IMR-90 (cell line): ENCODE results near the gene ASPN. TPM values are rescaled to one million over a fixed set of nuclear protein-coding genes. Genes with fewer than 3 reads are reported as not detected.

Experiments
- ATAC-seq: fragments of 200-7000 bp; cut with Tn5 transposase; 2 replicates; pipeline ENCODE4 v1.9.1; 2020; ENCODE audit warnings: low read depth, mild to moderate bottlenecking, moderate library complexity
- BruUV-seq: library from RNA; stranded (reverse); fragments of 400-500 nt; replicated peaks from 2 replicates; lab custom pipeline; 2021; lab: Mats Ljungman, UMichigan
- CTCF ChIA-PET: fragments of 300-600 bp; formaldehyde crosslinking; extraction: SDS; loops from one replicate; lab custom pipeline; 2021; ENCODE audit warnings: antibody characterized with exemption; lab: Yijun Ruan, JAX
- POLR2A ChIA-PET: fragments of 300-600 bp; sonication (Branson Sonifier 250); formaldehyde crosslinking; loops from one replicate; lab custom pipeline; 2022; ENCODE audit warnings: antibody characterized with exemption; ENCODE audit not compliant: unreplicated experiment; lab: Charles Lee
- DNase-seq: peaks from one replicate; pipeline ENCODE4 v3.0.0; 2013
- H2AFZ ChIP-seq: replicated peaks from 2 replicates; pipeline ENCODE3; 2013; ENCODE audit warnings: low read length, mild to moderate bottlenecking; ENCODE audit not compliant: poor library complexity
- H2AK5ac ChIP-seq: 2 replicates; pipeline ENCODE4 v1.6.1; 2013; ENCODE audit warnings: low read depth, low read length, inconsistent platforms
- H2AK9ac ChIP-seq: replicated peaks from 2 replicates; pipeline ENCODE3; 2013; ENCODE audit warnings: mild to moderate bottlenecking, low read depth, low read length, moderate library complexity; ENCODE audit not compliant: poor library complexity
- H2BK120ac ChIP-seq: 2 replicates; pipeline ENCODE4 v1.6.1; 2013; ENCODE audit warnings: low read depth, low read length, inconsistent platforms
- H2BK15ac ChIP-seq: 3 replicates; pipeline ENCODE4 v1.6.1; 2013; ENCODE audit warnings: low read depth, low read length, inconsistent platforms
- H2BK20ac ChIP-seq: 2 replicates; pipeline ENCODE4 v1.6.1; 2013; ENCODE audit warnings: low read depth, mild to moderate bottlenecking, inconsistent platforms, low read length, moderate library complexity
- H2BK5ac ChIP-seq: 2 replicates; pipeline ENCODE4 v1.6.1; 2013; ENCODE audit warnings: mild to moderate bottlenecking, low read depth, low read length, inconsistent platforms; ENCODE audit not compliant: poor library complexity, severe bottlenecking
- H3K14ac ChIP-seq: replicated peaks from 2 replicates; pipeline ENCODE4 v1.6.1; 2013; ENCODE audit warnings: low read depth, low read length, inconsistent platforms
- H3K18ac ChIP-seq: 2 replicates; pipeline ENCODE4 v1.6.1; 2013; ENCODE audit warnings: low read depth, low read length, control low read depth
- H3K23ac ChIP-seq: 2 replicates; pipeline ENCODE4 v1.6.1; 2013; ENCODE audit warnings: low read depth, low read length, inconsistent platforms
- H3K27ac ChIP-seq: 2 replicates; pipeline ENCODE4 v1.5.1; 2013; ENCODE audit warnings: mild to moderate bottlenecking, control low read depth, low read length; ENCODE audit not compliant: insufficient read depth
- H3K27me3 ChIP-seq: 2 replicates; pipeline ENCODE4 v1.6.1; 2013; ENCODE audit warnings: low read length; ENCODE audit not compliant: control insufficient read depth, insufficient read depth
- H3K36me3 ChIP-seq: 2 replicates; pipeline ENCODE4 v1.6.1; 2013; ENCODE audit warnings: low read length, mixed read lengths; ENCODE audit not compliant: control insufficient read depth, insufficient read depth
- H3K4ac ChIP-seq: 2 replicates; pipeline ENCODE4 v1.6.1; 2013; ENCODE audit warnings: low read depth, low read length, inconsistent platforms
- H3K4me1 ChIP-seq: 2 replicates; pipeline ENCODE4 v1.6.1; 2013; ENCODE audit warnings: low read length, mixed read lengths; ENCODE audit not compliant: control insufficient read depth, insufficient read depth
- H3K4me2 ChIP-seq: 2 replicates; pipeline ENCODE4 v1.6.1; 2013; ENCODE audit warnings: low read depth, mild to moderate bottlenecking, control low read depth, low read length, moderate library complexity
- H3K4me3 ChIP-seq: 2 replicates; pipeline ENCODE4 v1.5.1; 2013; ENCODE audit warnings: low read depth, mild to moderate bottlenecking, control low read depth, low read length, moderate library complexity; ENCODE audit not compliant: insufficient read depth
- H3K56ac ChIP-seq: 2 replicates; pipeline ENCODE4 v1.6.1; 2013; ENCODE audit warnings: low read length, inconsistent platforms; ENCODE audit not compliant: insufficient read depth; ENCODE audit errors: extremely low read depth
- H3K79me1 ChIP-seq, 2 experiments: 2 replicates each; pipeline ENCODE4 v1.6.1; 2013; ENCODE audit warnings: low read length in 2 of 2, inconsistent platforms in 1 of 2, low read depth in 1 of 2
- H3K9ac ChIP-seq: 2 replicates; pipeline ENCODE4 v1.6.1; 2013; ENCODE audit warnings: low read depth, low read length, control low read depth
- H3K9me1 ChIP-seq: 2 replicates; pipeline ENCODE4 v1.6.1; 2013; ENCODE audit warnings: low read length, inconsistent platforms; ENCODE audit not compliant: insufficient read depth
- H3K9me3 ChIP-seq: 2 replicates; pipeline ENCODE4 v1.6.1; 2013; ENCODE audit warnings: low read length; ENCODE audit not compliant: control insufficient read depth, insufficient read depth
- H4K20me1 ChIP-seq: 2 replicates; pipeline ENCODE4 v1.6.1; 2013; ENCODE audit warnings: low read length, inconsistent platforms; ENCODE audit not compliant: insufficient read depth
- H4K5ac ChIP-seq: 2 replicates; pipeline ENCODE4 v1.6.1; 2013; ENCODE audit warnings: mild to moderate bottlenecking, low read depth, low read length, control low read depth
- H4K8ac ChIP-seq, 2 experiments: 2 replicates each; pipeline ENCODE4 v1.6.1; 2013; ENCODE audit warnings: low read depth in 2 of 2, low read length in 2 of 2, control low read depth in 1 of 2, inconsistent platforms in 1 of 2
- H4K91ac ChIP-seq: 2 replicates; pipeline ENCODE4 v1.6.1; 2013; ENCODE audit warnings: low read depth, low read length, inconsistent platforms; ENCODE audit not compliant: insufficient read depth
- MAFK ChIP-seq: IDR thresholded peaks from 2 replicates; pipeline ENCODE4 v1.6.1; 2012; ENCODE audit warnings: low read depth, low read length, improper control_type of control experiment
- WGBS, 2 experiments: methylation state at CpG; one replicate each; pipeline versions ENCODE4 v1.1.5 to v1.1.7; 2013; ENCODE audit warnings: missing lambda C conversion rate in 2 of 2; ENCODE audit not compliant: insufficient read length in 1 of 2; ENCODE audit errors: extremely low coverage in 2 of 2; 5-methylcytosine and 5-hydroxymethylcytosine counted together
- dilution Hi-C: fragments of 300-500 bp; cut with HindIII; formaldehyde crosslinking; loops from one replicate; pipeline ENCODE4 v1.14.3; 2018; ENCODE audit warnings: low sequenced_read_pairs; ENCODE audit not compliant: unreplicated experiment
- in situ Hi-C: fragments of 300-500 bp; cut with MboI; formaldehyde crosslinking; loops from 3 replicates; pipeline ENCODE4 v1.14.3; 2019; ENCODE audit warnings: low sequenced_read_pairs, inconsistent platforms, mixed read lengths
- intact Hi-C: fragments of 100-400 bp; cut with micrococcal nuclease; formaldehyde crosslinking; loops from 2 replicates; pipeline ENCODE4 v1.10.0; 2022
- polyA plus RNA-seq, 3 experiments: library from polyadenylated mRNA; depleted of rRNA; stranded (reverse); fragments of >200 nt; gene quantifications; 2 replicates each; pipeline ENCODE4 v1.2.3, GENCODE V29; 2012; ENCODE audit warnings: low replicate concordance in 1 of 3
- total RNA-seq: library from RNA; depleted of rRNA; stranded (reverse); fragments of >200 nt; gene quantifications from 2 replicates; pipeline ENCODE4 v1.2.3, GENCODE V29; 2012

The ASPN gene
- total and polyA plus RNA-seq, 2 of the 4 experiments (the other 2 are of a cell fraction), result under 0.01 to 0.09 TPM

- WGBS, 2 experiments, result no CpG with 5 or more reads among the region's 2 CpGs
- TF ChIP-seq MAFK, result no peak
- dilution Hi-C loops, result no loop called here
- BruUV-seq, result no TSS peak
- Histone ChIP-seq H3K4me2 (no peak overlapping the region), H3K9me3 (no peaks in the 10 kb centered on the region), H2BK15ac (no peak overlapping the region), H2BK120ac (no peak overlapping the region), H3K23ac (no peak overlapping the region), H4K91ac (no peak overlapping the region), H4K8ac (no peak overlapping the region), H3K79me1 (no peaks in the 10 kb centered on the region), H3K9me1 (no peaks in the 10 kb centered on the region; the same call in 1 of the 2 replicates), H2BK20ac (no peak overlapping the region), H4K20me1 (no peaks in the 10 kb centered on the region), H3K4ac (no peak overlapping the region), H3K4me3 (no peak overlapping the region), H2AK9ac (no peak overlapping the region), H2BK5ac (no peak overlapping the region), H3K4me1 (no peaks in the 10 kb centered on the region), H3K27me3 (no peaks in the 10 kb centered on the region), H3K36me3 (no peaks in the 10 kb centered on the region), H2AFZ (no peak overlapping the region), H2AK5ac (no peak overlapping the region), H3K9ac (no peak overlapping the region), H3K14ac (no peak overlapping the region), H3K56ac (no peak overlapping the region), H4K5ac (no peak overlapping the region), H3K27ac (no peak overlapping the region), H3K18ac (no peak overlapping the region)
- ChIA-PET CTCF (interaction anchor here (1.2 kb wide), 1 partner anchor 10 kb away, joined by 3 read pairs; no protein-coding TSS in a partner anchor), POLR2A (no interaction called here)
- intact Hi-C loops, result no loop called here
- ATAC-seq, result no peak
- in situ Hi-C loops, result no loop called here
- DNase-seq, result no peak
Measured at GRCh38 chr9:92527291-92527828, 45.1 kb upstream of the ASPN start.
